ENCODE results near the gene TXNRD2.

Gene TXNRD2

DNA sequence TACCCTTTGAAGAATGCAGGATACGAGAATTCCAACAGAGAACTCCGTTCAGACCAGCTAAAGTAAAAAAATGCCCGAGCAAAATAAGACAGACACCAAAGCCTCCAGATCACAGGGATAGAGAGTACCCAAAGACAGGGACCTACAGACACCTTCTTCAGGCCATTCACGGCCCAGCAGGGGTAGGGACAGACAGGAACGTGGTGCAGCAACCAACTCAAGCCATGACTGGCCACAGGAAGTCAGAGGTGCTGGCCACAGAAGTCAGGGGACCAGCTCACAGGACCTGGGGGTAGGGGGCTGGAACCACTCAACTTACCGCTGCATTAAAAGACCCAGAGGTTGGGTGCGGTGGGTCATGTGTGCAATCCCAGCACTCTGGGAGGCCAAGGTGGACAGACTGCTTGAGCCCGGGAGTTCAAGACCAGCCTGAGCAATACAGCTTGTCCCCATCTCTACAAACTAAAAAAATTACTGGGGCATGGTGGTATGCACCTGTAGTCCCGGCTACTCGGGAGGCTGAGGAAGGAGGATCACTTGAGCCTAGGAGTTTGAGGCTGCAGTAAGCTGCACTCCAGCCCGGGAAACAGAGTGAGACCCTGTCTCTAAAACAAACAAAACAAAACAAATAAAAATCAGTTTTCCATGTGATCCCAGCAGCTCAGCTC, 39.9 kb downstream of the TXNRD2 start:
- ATAC-seq (no peak), DNase-seq (no peak)
- Mint-ChIP-seq H3K27me3 (no peaks in the 10 kb centered on the region), H3K27ac (no peak overlapping the region), H3K4me1 (peaks cover 10% of the 10 kb centered on the region), H3K4me3 (no peak overlapping the region), H3K9me3 (no peaks in the 10 kb centered on the region)

DNA sequence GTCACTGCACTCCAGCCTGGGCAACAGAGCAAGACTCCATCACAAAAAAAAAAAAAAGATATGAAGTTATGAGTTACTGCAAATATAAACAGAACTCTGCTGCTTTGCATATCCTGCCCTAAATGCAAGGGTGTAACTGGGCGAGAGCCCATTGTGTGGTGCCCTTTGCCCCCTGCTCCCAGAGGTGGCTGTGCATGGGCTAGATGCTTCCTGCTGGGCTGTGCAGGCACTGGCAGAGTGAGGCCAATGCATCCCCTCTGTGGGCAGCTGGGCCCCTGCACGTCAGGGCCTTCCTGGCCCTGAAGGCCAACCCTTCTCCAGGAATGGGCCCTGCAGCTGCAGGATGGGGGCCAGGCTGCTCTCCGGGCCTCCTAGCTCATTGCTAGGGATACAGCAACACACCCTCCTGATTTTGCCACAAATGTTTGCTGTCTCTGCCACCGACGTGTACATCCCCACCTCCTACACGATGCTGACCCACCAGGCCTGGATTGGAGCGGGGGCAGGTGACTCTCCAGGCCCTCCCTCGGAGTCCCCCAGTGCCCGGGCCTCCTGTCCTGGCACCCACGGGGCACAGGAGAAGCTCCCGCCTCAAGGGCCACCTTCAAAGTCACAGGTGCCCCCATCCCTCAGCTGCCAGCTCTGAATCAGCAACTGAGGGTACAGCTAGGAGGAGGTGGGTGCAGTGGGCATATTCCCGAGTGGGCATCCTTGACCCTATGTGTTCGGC, 40.7 kb downstream of the TXNRD2 start:
- Mint-ChIP-seq H3K27ac (no peak overlapping the region), H3K9me3 (no peaks in the 10 kb centered on the region), H3K4me3 (no peak overlapping the region)

DNA sequence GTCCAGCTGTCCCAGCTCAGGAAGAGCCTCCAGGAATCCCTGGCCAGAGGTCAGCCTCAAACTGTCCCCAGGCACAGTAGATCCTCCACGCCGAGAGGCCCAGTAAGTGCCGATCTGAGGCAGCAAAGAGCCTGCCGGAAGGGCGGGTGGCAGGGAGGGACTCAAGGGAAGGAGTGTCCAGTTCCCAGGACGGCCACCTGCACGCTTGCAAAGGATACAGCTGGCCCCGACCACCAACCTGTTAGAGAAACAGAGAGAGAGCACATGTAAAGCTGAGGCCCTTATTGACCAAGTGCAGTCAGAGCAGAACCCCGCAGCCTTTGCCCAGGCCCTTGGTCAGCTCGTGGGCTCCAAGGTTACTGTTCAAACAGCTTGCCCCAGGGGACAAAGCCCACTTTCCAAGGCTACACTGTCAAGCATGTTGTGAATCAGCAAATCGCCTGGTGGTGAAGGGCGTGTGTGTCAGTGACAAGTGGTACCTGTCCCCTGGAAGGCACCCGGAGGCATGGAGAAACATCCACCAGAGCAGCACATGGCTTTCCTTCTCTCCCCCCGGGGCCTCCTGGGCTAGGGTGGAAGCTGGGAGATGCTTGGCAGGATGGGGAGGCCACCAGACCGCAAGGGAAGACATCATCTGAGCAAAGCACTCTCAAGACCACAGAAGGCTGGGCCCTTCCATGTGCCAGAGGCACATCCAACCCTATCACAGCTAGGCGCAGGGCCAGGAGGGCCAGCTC, 42.6 kb downstream of the TXNRD2 start:
- Mint-ChIP-seq H3K4me3 (no peak overlapping the region), H3K4me1 (peaks cover 34% of the 10 kb centered on the region), H3K9me3 (no peaks in the 10 kb centered on the region), H3K27me3 (no peaks in the 10 kb centered on the region), H3K27ac (no peak overlapping the region)
- ATAC-seq (no peak), DNase-seq (no peak)

More for the DNA sequence above, 40.7 kb downstream of the TXNRD2 start:
- no peak for ATAC-seq
- DNase-seq: no peak
- H3K27me3 Mint-ChIP-seq: no peaks in the 10 kb centered on the region
- peaks cover 18% of the 10 kb centered on the region for H3K4me1 Mint-ChIP-seq

DNA sequence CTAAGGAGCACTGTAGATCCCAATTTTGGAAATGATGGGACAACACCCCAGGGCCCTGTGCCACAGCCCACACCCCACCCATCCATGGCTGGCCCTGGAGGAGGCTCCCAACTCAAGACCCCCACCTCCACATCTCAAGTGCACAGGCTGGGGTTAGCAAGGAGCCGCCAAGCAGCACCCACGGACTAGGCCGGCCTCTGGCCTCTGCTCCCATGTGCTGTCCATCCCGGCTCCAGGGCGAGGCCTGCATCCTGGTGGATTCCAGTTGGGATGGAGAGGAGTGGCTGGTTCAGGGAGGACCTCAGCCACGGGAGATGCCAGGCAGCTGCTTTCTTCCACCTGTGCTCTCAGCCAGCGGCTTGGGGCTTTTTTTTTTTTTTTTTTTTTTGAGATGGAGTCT, 43.5 kb downstream of the TXNRD2 start:
- Mint-ChIP-seq H3K27ac (no peak overlapping the region), H3K27me3 (no peaks in the 10 kb centered on the region), H3K4me3 (no peak overlapping the region), H3K4me1 (peaks cover 43% of the 10 kb centered on the region), H3K9me3 (no peaks in the 10 kb centered on the region)
- DNase-seq (no peak), ATAC-seq (no peak)

DNA sequence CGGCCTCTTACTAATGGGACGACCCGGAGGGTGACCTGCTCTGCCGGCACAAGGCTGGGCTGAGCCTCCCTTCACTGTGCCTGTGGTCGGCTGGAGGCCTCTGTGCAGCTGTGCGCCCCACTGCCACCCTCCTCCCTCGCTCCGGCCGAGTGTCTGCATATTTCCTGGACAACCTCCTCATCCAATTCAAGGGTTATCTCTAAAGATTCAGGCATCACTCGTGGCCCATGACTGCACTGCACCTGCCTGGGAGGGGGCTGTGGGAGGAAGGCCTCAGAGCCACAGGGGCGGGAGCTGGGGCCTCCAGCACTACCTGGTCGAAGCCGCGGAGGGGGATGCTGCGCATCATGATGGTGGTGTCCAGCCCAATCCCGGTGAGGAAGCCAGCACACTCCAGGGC, 43.9 kb downstream of the TXNRD2 start:
- no peak for ATAC-seq
- Mint-ChIP-seq H3K9me3 (no peaks in the 10 kb centered on the region), H3K27ac (no peak overlapping the region), H3K27me3 (no peaks in the 10 kb centered on the region), H3K4me3 (no peak overlapping the region), H3K4me1 (peaks cover 47% of the 10 kb centered on the region)
- DNase-seq: no peak

DNA sequence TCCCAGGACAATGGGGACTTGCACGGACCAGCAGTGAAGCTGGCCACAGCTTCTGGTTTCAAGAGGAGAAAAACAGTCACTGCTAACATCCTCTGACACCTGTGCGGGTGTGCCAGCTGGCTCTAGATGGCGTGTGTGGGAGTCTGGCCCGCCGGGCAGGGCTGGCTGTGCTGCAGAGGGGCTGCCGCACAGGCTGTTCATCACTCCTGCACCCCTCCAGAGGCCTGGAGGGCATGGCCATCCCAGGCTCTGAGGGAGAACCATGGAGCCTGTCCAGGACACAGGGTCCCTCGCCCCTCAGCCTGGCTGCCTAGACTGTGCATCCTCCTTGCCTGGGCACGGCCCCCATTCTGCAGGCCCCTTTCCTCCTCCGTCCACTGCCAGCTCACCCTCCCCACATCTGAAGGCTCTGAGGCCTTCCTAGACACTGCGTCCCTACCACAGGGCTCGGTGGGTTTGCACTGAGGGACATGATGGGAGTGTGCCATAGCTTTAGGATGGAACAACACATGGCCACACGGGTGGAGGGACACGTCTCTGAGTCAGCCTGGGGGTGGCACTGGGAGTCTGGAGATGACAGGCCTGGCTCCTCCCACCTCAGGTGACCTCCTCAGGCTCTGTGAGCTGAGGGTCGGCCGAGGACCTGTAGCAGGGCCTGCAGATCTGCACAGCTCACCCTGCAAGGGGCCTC, 44.8 kb downstream of the TXNRD2 start:
- Mint-ChIP-seq H3K4me3 (peak overlapping the region in 1 of 2 donors; percentile 29), H3K9me3 (no peaks in the 10 kb centered on the region), H3K4me1 (peaks cover 56% of the 10 kb centered on the region), H3K27ac (peak overlapping the region in 1 of 2 donors; percentile 67), H3K27me3 (no peaks in the 10 kb centered on the region)
- ATAC-seq (peak; percentile 35), DNase-seq (no peak)

DNA sequence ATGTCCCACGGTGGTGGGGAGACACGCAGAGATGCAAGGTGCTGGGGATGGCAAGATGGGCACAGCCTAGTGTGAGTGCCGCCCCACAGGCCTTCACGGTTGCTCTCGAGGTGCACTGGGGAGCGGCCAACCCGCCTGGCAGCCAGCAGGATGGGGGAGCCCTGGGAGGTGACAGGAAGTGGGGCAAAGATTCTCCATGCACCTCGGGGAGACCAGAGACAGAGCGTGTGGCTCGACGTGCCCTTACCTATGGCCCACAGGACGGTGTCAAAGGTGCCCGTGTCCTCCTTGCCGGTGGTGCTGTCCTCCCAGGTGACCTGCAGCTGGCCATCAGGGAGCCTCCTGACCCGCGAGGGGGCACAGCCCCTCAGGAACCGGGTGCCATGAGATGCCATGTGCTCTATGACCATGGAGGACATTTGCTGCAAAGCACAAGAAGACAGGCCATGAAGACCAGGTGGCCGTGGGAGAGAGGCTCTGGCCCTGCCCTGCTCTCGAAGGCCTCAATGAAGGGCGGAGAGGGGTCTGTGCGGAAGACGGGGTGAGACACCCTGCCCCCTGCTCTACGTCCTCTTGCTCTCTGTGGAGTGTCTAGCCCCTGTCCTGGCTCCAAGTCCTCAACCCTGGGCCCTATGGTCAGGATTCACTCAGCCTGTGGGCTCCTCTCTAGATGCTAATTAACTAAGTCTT, 46.3 kb downstream of the TXNRD2 start:
- Mint-ChIP-seq H3K9me3 (no peaks in the 10 kb centered on the region), H3K27ac (peak overlapping the region in 1 of 2 donors; percentile 67), H3K4me3 (no peak overlapping the region), H3K27me3 (no peaks in the 10 kb centered on the region), H3K4me1 (peaks cover 71% of the 10 kb centered on the region)
- no peak for ATAC-seq
- DNase-seq: no peak

DNA sequence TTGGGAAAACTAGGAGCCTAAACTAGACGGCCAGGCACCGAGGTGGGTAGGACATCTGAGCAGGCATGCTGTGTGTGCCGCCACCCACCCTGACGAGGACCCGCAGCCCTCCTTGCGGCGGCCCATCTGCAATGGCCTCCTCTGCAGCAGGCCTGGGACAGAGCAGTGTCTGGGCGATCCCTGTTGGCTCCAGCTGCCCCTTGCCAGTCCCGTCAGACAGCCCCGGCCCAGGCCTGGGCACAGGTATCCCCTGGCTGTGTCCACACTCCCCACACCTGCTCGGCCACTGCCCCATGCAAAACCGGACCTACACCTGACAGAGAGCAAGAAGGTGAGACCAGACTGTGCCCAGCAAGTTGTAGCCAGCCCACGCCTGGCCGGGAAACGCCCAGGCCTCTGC, 48.3 kb downstream of the TXNRD2 start:
- H3K4me1 Mint-ChIP-seq: peaks cover 80% of the 10 kb centered on the region
- H3K9me3 Mint-ChIP-seq: no peaks in the 10 kb centered on the region
- no peaks in the 10 kb centered on the region for H3K27me3 Mint-ChIP-seq
- no peak overlapping the region for H3K27ac Mint-ChIP-seq
- H3K4me3 Mint-ChIP-seq: peak overlapping the region in 1 of 2 donors; percentile 6
- ATAC-seq (no peak), DNase-seq (no peak)

DNA sequence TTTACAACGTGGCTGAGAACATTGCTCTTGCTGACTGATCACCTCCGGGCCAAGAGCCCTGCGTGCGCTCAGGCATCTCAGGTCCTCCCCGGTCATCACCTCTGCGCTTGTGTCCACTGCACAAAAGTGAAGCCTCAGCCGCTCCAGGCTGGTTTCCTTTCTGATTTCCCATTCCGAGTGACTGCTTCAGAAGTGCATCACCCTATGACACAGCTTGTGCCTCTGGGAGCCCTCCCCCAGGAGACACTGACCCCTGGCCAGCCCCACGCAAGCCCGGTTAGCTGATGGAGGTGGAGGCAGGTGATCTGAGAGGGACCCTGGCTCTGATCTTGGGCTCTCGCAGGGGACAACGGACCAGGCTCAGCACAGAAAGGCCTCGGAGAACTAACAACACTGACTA, 48.7 kb downstream of the TXNRD2 start:
- DNase-seq (no peak), ATAC-seq (no peak)
- Mint-ChIP-seq H3K9me3 (no peaks in the 10 kb centered on the region), H3K27me3 (no peaks in the 10 kb centered on the region), H3K4me1 (peaks cover 84% of the 10 kb centered on the region), H3K27ac (peak overlapping the region; percentile 35 to 61), H3K4me3 (peak overlapping the region; percentile 6 to 85)

DNA sequence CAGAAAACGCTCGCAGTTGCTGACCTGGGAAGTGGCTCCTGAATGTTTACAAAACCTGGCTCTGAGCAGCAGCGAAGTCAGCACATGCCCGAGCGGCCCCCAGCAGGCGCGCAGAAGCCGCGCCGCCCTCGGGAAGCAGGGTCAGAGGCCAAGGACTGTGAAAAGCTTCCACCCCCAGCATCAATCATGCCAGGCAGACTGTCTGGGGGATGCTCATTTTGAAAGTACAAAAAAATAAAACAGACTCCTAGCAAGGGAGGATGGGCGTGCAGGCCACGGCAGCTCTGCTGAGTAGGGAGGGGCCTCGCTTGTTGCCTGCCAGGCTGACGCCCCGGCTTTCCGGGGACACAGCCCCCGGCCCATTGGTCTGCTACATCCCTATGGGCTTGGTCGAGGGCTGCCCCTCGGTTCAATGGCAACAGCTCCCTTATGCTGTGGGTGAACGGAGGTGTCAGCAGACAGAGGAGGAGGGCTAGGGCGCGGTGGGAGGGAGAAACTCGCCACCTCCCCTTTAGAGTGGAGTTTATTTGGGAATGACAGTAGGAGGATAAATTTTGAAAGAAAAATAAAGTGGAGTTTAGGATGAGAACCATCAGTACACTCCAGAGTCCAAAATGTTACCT, 49.2 kb downstream of the TXNRD2 start:
- Mint-ChIP-seq H3K9me3 (no peaks in the 10 kb centered on the region), H3K4me3 (peak overlapping the region; percentile 85 to 94), H3K27ac (peak overlapping the region; percentile 97), H3K4me1 (peaks cover 86% of the 10 kb centered on the region), H3K27me3 (no peaks in the 10 kb centered on the region)
- peak; percentile 65 for ATAC-seq
- peak; percentile 52 to 62 for DNase-seq

DNA sequence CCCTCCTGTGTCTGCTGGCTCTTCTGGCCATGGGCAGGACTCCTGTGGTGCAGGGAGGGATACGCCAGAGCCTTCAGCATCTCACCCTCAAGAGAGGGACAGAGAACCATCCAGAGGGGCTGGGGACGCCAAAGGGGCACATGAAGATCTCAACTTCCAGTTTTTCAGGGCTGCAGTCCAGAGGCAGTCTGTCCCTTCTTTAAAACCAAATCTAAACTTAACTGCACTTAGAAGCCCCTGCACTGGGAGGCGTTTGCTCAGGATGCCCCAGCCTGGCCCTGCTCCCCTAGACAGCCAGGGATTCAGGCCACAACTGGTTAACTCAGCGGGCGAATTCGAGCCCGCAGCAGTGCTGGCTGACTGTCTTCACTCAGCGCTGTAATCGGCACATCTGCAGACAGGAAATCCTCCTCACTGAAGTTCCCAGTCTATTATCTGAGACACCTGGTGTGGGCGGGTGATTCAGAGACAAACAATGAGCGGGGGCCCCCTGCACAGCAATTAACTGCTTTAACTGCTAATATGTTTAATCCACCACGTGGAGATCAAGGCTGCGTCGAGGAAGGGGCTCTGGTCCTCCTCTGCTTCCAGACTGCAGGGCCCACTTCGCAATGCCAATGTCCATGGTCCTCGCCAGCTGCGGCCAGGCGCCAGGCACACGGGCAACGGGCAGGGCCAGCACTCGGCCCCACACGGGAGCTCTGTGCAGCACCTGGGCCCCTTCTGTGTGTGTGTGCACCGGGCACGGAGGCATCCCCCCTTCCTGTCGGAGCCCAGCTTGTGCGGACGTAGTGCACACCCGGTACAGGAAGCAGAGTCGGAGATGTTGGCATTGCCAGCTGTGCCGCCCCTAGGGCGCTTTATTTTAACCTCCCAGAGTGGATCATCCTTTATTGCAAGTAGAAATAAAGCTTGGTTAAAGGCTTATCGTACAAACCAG, 50.0 kb downstream of the TXNRD2 start:
- peaks cover 86% of the 10 kb centered on the region for H3K4me1 Mint-ChIP-seq
- peak; percentile 78 to 81 for DNase-seq
- no peaks in the 10 kb centered on the region for H3K27me3 Mint-ChIP-seq
- H3K27ac Mint-ChIP-seq: peak overlapping the region; percentile 97
- peak overlapping the region; percentile 85 to 94 for H3K4me3 Mint-ChIP-seq
- H3K9me3 Mint-ChIP-seq: no peaks in the 10 kb centered on the region
- peak; percentile 91 for ATAC-seq

DNA sequence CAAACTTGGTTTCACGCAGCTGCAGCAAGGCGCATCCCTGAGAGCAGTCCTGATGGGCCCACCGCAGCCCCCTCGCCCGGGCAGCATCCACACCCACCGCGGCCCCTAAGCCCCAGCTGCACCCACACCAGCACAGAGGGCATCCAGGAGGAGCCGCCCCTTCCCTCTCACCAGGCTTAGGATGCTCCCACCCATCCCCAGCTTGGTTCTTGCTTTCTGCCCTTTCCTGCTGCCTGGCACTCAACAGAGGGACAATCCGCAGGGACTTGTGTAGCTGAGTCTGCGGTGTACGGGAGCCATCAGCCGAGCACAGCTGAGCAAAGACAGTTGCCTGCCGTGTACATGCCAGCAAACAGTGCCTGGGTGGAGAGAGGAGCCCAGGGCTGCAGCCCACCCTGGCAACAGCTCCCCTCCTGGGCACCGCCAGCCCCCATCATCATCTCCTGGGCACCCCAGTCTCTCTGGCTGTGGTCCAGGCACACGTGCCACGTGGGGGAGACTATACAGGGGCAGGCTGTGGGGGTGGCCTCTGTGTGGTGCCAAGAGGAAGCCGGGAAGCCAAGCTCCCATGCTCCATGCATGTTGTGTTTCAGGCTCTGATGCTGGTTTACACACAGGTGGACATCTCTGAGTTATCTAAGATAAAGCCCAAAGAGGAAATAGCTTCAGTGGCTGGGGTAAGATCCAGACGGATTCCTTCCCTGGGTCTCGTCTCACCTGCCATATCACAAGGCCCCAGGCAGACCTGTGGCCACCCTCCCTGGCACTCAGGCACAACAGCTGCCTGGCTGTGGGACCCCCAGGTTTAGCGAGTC, 50.9 kb downstream of the TXNRD2 start:
- Mint-ChIP-seq H3K9me3 (no peaks in the 10 kb centered on the region), H3K27me3 (no peaks in the 10 kb centered on the region), H3K4me1 (peaks cover 86% of the 10 kb centered on the region), H3K27ac (peak overlapping the region; percentile 87 to 97), H3K4me3 (peak overlapping the region; percentile 85 to 94)
- ATAC-seq: no peak
- DNase-seq: no peak

DNA sequence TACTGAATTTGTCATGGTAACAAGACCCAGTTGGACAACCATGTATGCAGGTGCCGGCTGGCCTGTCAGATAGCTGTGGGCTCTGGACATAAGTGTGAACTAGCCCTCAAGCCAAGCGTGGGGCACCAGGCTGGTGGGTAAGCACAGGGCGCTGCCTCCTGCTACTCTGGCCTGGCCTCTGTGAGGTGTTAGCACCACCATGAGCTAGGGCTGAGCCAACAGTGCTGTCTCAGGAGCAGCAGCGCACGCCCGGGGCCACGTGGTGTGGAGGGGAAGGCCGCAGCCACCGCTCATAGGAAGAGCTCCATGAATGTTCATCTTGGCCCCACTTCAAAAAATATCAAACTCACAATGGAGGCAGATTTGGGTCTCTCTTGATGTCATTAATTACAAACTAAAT, 51.7 kb downstream of the TXNRD2 start:
- DNase-seq (peak in 1 of 2 donors; percentile 36), ATAC-seq (peak; percentile 28)
- H3K27me3 Mint-ChIP-seq: no peaks in the 10 kb centered on the region
- H3K4me1 Mint-ChIP-seq: peaks cover 86% of the 10 kb centered on the region
- H3K4me3 Mint-ChIP-seq: peak overlapping the region; percentile 29 to 49
- H3K9me3 Mint-ChIP-seq: no peaks in the 10 kb centered on the region
- peak overlapping the region; percentile 33 to 48 for H3K27ac Mint-ChIP-seq
